Measurements from ENCODE around the gene KIAA0753.
"Not testable (repeated sequence)": the region's sequence is repeated elsewhere in the genome, so short reads cannot be mapped to it uniquely, and the experiment has no call there.

GRCh38 chr17:6655732-6656361, 15.3 kb upstream of the KIAA0753 start:
- TF ChIP-seq, protein P1, sequence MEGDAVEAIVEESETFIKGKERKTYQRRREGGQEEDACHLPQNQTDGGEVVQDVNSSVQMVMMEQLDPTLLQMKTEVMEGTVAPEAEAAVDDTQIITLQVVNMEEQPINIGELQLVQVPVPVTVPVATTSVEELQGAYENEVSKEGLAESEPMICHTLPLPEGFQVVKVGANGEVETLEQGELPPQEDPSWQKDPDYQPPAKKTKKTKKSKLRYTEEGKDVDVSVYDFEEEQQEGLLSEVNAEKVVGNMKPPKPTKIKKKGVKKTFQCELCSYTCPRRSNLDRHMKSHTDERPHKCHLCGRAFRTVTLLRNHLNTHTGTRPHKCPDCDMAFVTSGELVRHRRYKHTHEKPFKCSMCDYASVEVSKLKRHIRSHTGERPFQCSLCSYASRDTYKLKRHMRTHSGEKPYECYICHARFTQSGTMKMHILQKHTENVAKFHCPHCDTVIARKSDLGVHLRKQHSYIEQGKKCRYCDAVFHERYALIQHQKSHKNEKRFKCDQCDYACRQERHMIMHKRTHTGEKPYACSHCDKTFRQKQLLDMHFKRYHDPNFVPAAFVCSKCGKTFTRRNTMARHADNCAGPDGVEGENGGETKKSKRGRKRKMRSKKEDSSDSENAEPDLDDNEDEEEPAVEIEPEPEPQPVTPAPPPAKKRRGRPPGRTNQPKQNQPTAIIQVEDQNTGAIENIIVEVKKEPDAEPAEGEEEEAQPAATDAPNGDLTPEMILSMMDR (IDR thresholded peaks at IDR 0.05; ENCODE audit: low read length) = not testable (repeated sequence)
- not testable (repeated sequence) for TF ChIP-seq EZH2 (IDR thresholded peaks at IDR 0.05; ENCODE audit: borderline replicate concordance, low read length)
